HCT116 (cell line): ENCODE measurements around the gene CUBN. TPM values are rescaled to one million over a fixed set of nuclear protein-coding genes. Genes with fewer than 3 reads are reported as not detected.

Experiments
- ATAC-seq: fragments of 200-7000 bp; cut with Tn5 transposase; 2 replicates; pipeline ENCODE4 v1.9.1; 2020; ENCODE audit warnings: mild to moderate bottlenecking, moderate library complexity
- BruUV-seq: library from RNA; stranded (reverse); fragments of 400-500 nt; replicated peaks from 2 replicates; lab custom pipeline; 2021; lab: Mats Ljungman, UMichigan
- CTCF ChIA-PET: fragments of 300-600 bp; sonication (Branson Sonifier 250); formaldehyde crosslinking; loops from one replicate; lab custom pipeline; 2021; ENCODE audit warnings: antibody characterized with exemption; lab: Charles Lee
- POLR2A ChIA-PET: fragments of 300-600, 350-600 bp; sonication (Branson Sonifier 250); formaldehyde crosslinking; loops from one replicate; lab custom pipeline; 2021; ENCODE audit warnings: antibody characterized with exemption; lab: Charles Lee
- RAD21 ChIA-PET, 2 experiments: fragments of 300-600 bp; sonication (Branson Sonifier 250); formaldehyde crosslinking; loops; one replicate each; lab custom pipeline; 2023; ENCODE audit warnings: low total read pairs in 2 of 2; ENCODE audit not compliant: uncharacterized antibody in 2 of 2, unreplicated experiment in 2 of 2, low non-redundant PET in 1 of 2; lab: Charles Lee
- DNase-seq: peaks from one replicate; pipeline ENCODE4 v3.0.0-alpha.2; 2010; ENCODE audit warnings: low read depth, low spot score
- H2AFZ ChIP-seq: fragments of 200-600 bp; shearing (Covaris generic), sonication (generic); 2 replicates; pipeline ENCODE4 v1.6.1; 2017; ENCODE audit warnings: low read depth, mixed run types, mixed read lengths, antibody characterized with exemption, low read length; ENCODE audit not compliant: poor library complexity, severe bottlenecking
- H3K27ac ChIP-seq: 2 replicates; pipeline ENCODE4 v1.5.1; 2012; ENCODE audit warnings: low read depth, low read length
- H3K27me3 ChIP-seq: fragments of 200-600 bp; sonication (generic); 2 replicates; pipeline ENCODE4 v1.6.1; 2016; ENCODE audit warnings: mixed run types, low read length, mixed read lengths; ENCODE audit not compliant: insufficient read depth
- H3K36me3 ChIP-seq, 2 experiments: fragments of 200-500 bp in 1 of 2; fragments of 200-600 bp in 1 of 2; sonication (Bioruptor generic) in 1 of 2; sonication (generic) in 1 of 2; 2 replicates each; pipeline versions ENCODE4 v1.5.1 to v1.6.1; 2014 to 2016; ENCODE audit warnings: low read length in 2 of 2, inconsistent platforms in 1 of 2, mixed read lengths in 1 of 2, mixed run types in 1 of 2; ENCODE audit not compliant: insufficient read depth in 2 of 2, control insufficient read depth in 1 of 2
- H3K4me1 ChIP-seq, 2 experiments: fragments of 200-600 bp in 1 of 2; sonication (generic) in 1 of 2; 2 replicates each; pipeline versions ENCODE4 v1.5.1 to v1.6.1; 2012 to 2017; ENCODE audit warnings: low read length in 2 of 2, inconsistent platforms in 1 of 2, mild to moderate bottlenecking in 1 of 2, mixed read lengths in 1 of 2, mixed run types in 1 of 2, moderate library complexity in 1 of 2; ENCODE audit not compliant: insufficient read depth in 2 of 2, control insufficient read depth in 1 of 2
- H3K4me2 ChIP-seq: fragments of 200-600 bp; sonication (generic); 2 replicates; pipeline ENCODE4 v1.6.1; 2017; ENCODE audit warnings: mixed run types, low read length, mixed read lengths
- H3K4me3 ChIP-seq, 2 experiments: fragments of 200-600 bp in 1 of 2; sonication (generic) in 1 of 2; replicated peaks in 1 of 2; 2 replicates each; pipeline ENCODE4 v1.5.1; 2011 to 2016; ENCODE audit warnings: low read length in 2 of 2, control low read depth in 1 of 2, low read depth in 1 of 2, mild to moderate bottlenecking in 1 of 2, mixed read lengths in 1 of 2, mixed run types in 1 of 2
- H3K79me2 ChIP-seq: fragments of 200-600 bp; sonication (generic); 2 replicates; pipeline ENCODE4 v1.6.1; 2017; ENCODE audit warnings: mild to moderate bottlenecking, mixed run types, low read length, moderate library complexity, mixed read lengths; ENCODE audit not compliant: insufficient read depth
- H3K9ac ChIP-seq: fragments of 200-600 bp; sonication (generic); 2 replicates; pipeline ENCODE4 v1.6.1; 2016; ENCODE audit warnings: low read length, mixed read lengths
- H3K9me2 ChIP-seq: fragments of 200-600 bp; sonication (generic), shearing (Covaris generic); 2 replicates; pipeline ENCODE4 v1.6.1; 2017; ENCODE audit warnings: mixed run types, mild to moderate bottlenecking, moderate library complexity; ENCODE audit not compliant: insufficient read depth
- H3K9me3 ChIP-seq, 2 experiments: fragments of 200-500 bp in 1 of 2; fragments of 200-600 bp in 1 of 2; sonication (Bioruptor generic) in 1 of 2; sonication (generic) in 1 of 2; 2 replicates each; pipeline ENCODE4 v1.6.1; 2014 to 2017; ENCODE audit warnings: low read length in 2 of 2, mixed read lengths in 2 of 2, inconsistent platforms in 1 of 2, low read depth in 1 of 2, mild to moderate bottlenecking in 1 of 2, mixed run types in 1 of 2, moderate library complexity in 1 of 2; ENCODE audit not compliant: control insufficient read depth in 1 of 2, insufficient read depth in 1 of 2
- H4K20me1 ChIP-seq: fragments of 200-600 bp; sonication (generic), shearing (Covaris generic); 2 replicates; pipeline ENCODE4 v1.6.1; 2017; ENCODE audit warnings: mixed run types, mild to moderate bottlenecking, moderate library complexity; ENCODE audit not compliant: insufficient read depth
- CBX3 ChIP-seq: IDR thresholded peaks from 2 replicates; pipeline ENCODE4 v1.6.1; 2012; ENCODE audit warnings: low read depth
- CEBPB ChIP-seq: IDR thresholded peaks from 2 replicates; pipeline ENCODE4 v1.6.1; 2012; ENCODE audit warnings: low read depth
- ELF1 ChIP-seq: IDR thresholded peaks from 2 replicates; pipeline ENCODE4 v1.6.1; 2012; ENCODE audit warnings: low read depth, borderline replicate concordance
- FOSL1 ChIP-seq: IDR thresholded peaks from 2 replicates; pipeline ENCODE4 v1.6.1; 2012; ENCODE audit warnings: low read depth
- JUND ChIP-seq: IDR thresholded peaks from 2 replicates; pipeline ENCODE4 v1.6.1; 2012
- POLR2A ChIP-seq: IDR thresholded peaks from 2 replicates; pipeline ENCODE4 v1.7.0; 2011; ENCODE audit warnings: borderline replicate concordance; ENCODE audit not compliant: insufficient read depth, insufficient read length; ENCODE audit errors: extremely low read depth
- POLR2AphosphoS5 ChIP-seq: IDR thresholded peaks from 2 replicates; pipeline ENCODE4 v1.6.1; 2011; ENCODE audit warnings: mild to moderate bottlenecking, low read depth, low read length, moderate library complexity
- RAD21 ChIP-seq: IDR thresholded peaks from 2 replicates; pipeline ENCODE4 v1.6.1; 2012; ENCODE audit warnings: low read depth, mild to moderate bottlenecking
- SIN3A ChIP-seq: IDR thresholded peaks from 2 replicates; pipeline ENCODE4 v1.6.1; 2012; ENCODE audit warnings: low read depth
- SP1 ChIP-seq: IDR thresholded peaks from 2 replicates; pipeline ENCODE4 v1.6.1; 2012; ENCODE audit warnings: low read depth
- SRF ChIP-seq: IDR thresholded peaks from 2 replicates; pipeline ENCODE4 v1.6.1; 2012; ENCODE audit warnings: low read depth
- TCF7L2 ChIP-seq: IDR thresholded peaks from 2 replicates; pipeline ENCODE4 v1.7.0; 2011; ENCODE audit warnings: borderline replicate concordance, inconsistent platforms; ENCODE audit not compliant: insufficient read depth, insufficient read length; ENCODE audit errors: extremely low read depth
- YY1 ChIP-seq: IDR thresholded peaks from 2 replicates; pipeline ENCODE4 v1.6.1; 2011; ENCODE audit warnings: low read length, low read depth, moderate library complexity, mild to moderate bottlenecking; ENCODE audit not compliant: insufficient replicate concordance; ENCODE audit errors: extremely low read depth
- ZFX ChIP-seq: fragments of 450-650 bp; IDR thresholded peaks from 2 replicates; pipeline ENCODE4 v1.6.1; 2017
- ZNF274 ChIP-seq: fragments of 200-500 bp; sonication (Bioruptor generic); IDR thresholded peaks from 2 replicates; pipeline ENCODE4 v1.6.1; 2014; ENCODE audit warnings: mild to moderate bottlenecking, low read depth, low read length, inconsistent platforms
- intact Hi-C: fragments of 100-400 bp; cut with micrococcal nuclease; formaldehyde crosslinking; loops from 2 replicates; pipeline ENCODE4 v1.10.0; 2022
- total RNA-seq: library from RNA; stranded (reverse); gene quantifications from one replicate; pipeline ENCODE4 v1.2.1, GENCODE V29; 2021; ENCODE audit not compliant: unreplicated experiment
- TF ChIP-seq, protein P1 (sequence below), 3 experiments: fragments of 200-600 bp in 1 of 3; sonication (generic) in 1 of 3; IDR thresholded peaks in 2 of 3; conservative IDR thresholded peaks in 1 of 3; 2 replicates each; pipeline ENCODE4 v1.5.1; 2012 to 2017; ENCODE audit warnings: low read depth in 2 of 3, low read length in 2 of 3, antibody characterized with exemption in 1 of 3, borderline replicate concordance in 1 of 3, control low read depth in 1 of 3, mild to moderate bottlenecking in 1 of 3, mixed read lengths in 1 of 3, mixed run types in 1 of 3, moderate library complexity in 1 of 3; ENCODE audit not compliant: insufficient read depth in 1 of 3
- TF ChIP-seq, protein P2 (sequence below): IDR thresholded peaks from 2 replicates; pipeline ENCODE4 v1.6.1; 2012
- TF ChIP-seq, protein P3 (sequence below): IDR thresholded peaks from 2 replicates; pipeline ENCODE4 v1.6.1; 2012; ENCODE audit warnings: low read depth

Gene CUBN
- total RNA-seq, 1 experiment from 2014 or later, result 1.2 TPM

DNA sequence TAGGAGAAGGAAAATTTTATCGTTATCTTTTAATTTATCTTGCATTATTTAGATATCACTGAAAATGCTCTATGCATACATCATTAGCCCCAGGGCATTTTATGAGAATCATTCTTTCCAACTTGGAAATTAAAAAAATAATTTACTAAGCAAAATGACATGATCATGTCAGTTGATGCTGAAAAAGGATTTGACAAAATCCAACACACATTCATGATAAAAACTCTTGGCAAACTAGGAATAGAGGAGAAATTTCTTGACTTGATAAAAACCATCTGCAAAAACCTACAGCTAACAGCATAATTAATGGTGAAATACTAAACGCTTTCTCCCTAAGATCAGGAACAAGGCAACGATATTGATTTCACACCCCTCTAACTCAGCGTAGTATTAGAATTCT, 272.2 kb downstream of the CUBN start (continued):
- TF ChIP-seq, protein P1, sequence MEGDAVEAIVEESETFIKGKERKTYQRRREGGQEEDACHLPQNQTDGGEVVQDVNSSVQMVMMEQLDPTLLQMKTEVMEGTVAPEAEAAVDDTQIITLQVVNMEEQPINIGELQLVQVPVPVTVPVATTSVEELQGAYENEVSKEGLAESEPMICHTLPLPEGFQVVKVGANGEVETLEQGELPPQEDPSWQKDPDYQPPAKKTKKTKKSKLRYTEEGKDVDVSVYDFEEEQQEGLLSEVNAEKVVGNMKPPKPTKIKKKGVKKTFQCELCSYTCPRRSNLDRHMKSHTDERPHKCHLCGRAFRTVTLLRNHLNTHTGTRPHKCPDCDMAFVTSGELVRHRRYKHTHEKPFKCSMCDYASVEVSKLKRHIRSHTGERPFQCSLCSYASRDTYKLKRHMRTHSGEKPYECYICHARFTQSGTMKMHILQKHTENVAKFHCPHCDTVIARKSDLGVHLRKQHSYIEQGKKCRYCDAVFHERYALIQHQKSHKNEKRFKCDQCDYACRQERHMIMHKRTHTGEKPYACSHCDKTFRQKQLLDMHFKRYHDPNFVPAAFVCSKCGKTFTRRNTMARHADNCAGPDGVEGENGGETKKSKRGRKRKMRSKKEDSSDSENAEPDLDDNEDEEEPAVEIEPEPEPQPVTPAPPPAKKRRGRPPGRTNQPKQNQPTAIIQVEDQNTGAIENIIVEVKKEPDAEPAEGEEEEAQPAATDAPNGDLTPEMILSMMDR (IDR thresholded peaks at IDR 0.05 in 2 of 3, conservative IDR thresholded peaks at IDR 0.05 in 1 of 3; ENCODE audit: borderline replicate concordance in 1 of 3, insufficient read depth in 1 of 3, low read depth in 2 of 3, low read length in 2 of 3), result no peak
- TF ChIP-seq ZNF274, result no peak
- TF ChIP-seq JUND, result no peak
- TF ChIP-seq ELF1, result no peak
- TF ChIP-seq POLR2A, result no peak
- TF ChIP-seq TCF7L2, result no peak
- TF ChIP-seq ZFX, result no peak
- TF ChIP-seq SIN3A, result no peak

DNA sequence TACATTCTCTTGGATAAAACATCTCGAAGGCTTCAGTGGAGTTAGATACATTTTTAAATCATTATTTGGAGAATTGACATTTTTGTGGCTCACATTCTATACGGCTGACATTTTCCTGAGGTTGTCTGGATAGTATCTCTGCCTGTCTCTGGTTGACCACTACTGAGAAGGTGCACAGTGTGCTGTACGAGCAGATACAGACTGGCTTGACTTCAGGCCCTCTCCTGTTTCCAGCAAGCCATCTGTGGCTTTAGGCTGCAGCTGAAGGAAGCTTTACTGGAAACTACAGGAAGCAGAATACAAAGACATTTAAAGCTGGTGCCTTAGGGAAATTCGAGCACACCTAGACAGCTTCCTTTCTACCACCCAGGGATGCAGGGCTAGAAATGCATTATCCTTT, 273.0 kb downstream of the CUBN start:
- Histone ChIP-seq H3K4me1 (no peaks in the 10 kb centered on the region), H3K36me3 (no peaks in the 10 kb centered on the region), H3K27me3 (no peaks in the 10 kb centered on the region), H3K79me2 (no peaks in the 10 kb centered on the region), H3K9ac (no peak overlapping the region), H3K4me3 (no peak overlapping the region), H3K4me2 (no peak overlapping the region), H3K27ac (no peak overlapping the region), H3K9me2 (no peaks in the 10 kb centered on the region), H3K9me3 (no peaks in the 10 kb centered on the region), H2AFZ (peak overlapping the region; percentile 27), H4K20me1 (no peaks in the 10 kb centered on the region)
- no TSS peak for BruUV-seq
- ChIA-PET CTCF (interaction anchor here (1.8 kb wide), 1 partner anchor 374 kb away, joined by 4 read pairs; no protein-coding TSS in a partner anchor), RAD21 (no interaction called here), POLR2A (no interaction called here)
- TF ChIP-seq FOSL1 (no peak), SP1 (no peak), RAD21 (no peak), ZFX (no peak), ZNF274 (no peak), CEBPB (no peak), JUND (no peak), SIN3A (no peak), POLR2AphosphoS5 (no peak), TCF7L2 (no peak), SRF (no peak), CBX3 (no peak), ELF1 (no peak), YY1 (no peak)
- TF ChIP-seq, protein P1 (IDR thresholded peaks at IDR 0.05 in 2 of 3, conservative IDR thresholded peaks at IDR 0.05 in 1 of 3; ENCODE audit: borderline replicate concordance in 1 of 3, insufficient read depth in 1 of 3, low read depth in 2 of 3, low read length in 2 of 3), result no peak
- TF ChIP-seq, protein P2, sequence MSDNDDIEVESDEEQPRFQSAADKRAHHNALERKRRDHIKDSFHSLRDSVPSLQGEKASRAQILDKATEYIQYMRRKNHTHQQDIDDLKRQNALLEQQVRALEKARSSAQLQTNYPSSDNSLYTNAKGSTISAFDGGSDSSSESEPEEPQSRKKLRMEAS, result no peak
- TF ChIP-seq, protein P3, sequence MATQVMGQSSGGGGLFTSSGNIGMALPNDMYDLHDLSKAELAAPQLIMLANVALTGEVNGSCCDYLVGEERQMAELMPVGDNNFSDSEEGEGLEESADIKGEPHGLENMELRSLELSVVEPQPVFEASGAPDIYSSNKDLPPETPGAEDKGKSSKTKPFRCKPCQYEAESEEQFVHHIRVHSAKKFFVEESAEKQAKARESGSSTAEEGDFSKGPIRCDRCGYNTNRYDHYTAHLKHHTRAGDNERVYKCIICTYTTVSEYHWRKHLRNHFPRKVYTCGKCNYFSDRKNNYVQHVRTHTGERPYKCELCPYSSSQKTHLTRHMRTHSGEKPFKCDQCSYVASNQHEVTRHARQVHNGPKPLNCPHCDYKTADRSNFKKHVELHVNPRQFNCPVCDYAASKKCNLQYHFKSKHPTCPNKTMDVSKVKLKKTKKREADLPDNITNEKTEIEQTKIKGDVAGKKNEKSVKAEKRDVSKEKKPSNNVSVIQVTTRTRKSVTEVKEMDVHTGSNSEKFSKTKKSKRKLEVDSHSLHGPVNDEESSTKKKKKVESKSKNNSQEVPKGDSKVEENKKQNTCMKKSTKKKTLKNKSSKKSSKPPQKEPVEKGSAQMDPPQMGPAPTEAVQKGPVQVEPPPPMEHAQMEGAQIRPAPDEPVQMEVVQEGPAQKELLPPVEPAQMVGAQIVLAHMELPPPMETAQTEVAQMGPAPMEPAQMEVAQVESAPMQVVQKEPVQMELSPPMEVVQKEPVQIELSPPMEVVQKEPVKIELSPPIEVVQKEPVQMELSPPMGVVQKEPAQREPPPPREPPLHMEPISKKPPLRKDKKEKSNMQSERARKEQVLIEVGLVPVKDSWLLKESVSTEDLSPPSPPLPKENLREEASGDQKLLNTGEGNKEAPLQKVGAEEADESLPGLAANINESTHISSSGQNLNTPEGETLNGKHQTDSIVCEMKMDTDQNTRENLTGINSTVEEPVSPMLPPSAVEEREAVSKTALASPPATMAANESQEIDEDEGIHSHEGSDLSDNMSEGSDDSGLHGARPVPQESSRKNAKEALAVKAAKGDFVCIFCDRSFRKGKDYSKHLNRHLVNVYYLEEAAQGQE, result no peak
- ATAC-seq (no peak), DNase-seq (no peak)
- intact Hi-C loops, result no loop called here
